GM12874 (cell line): ENCODE measurements around the gene FUBP3.

ENCODE experiments used
- CTCF ChIP-seq: IDR thresholded peaks from 2 replicates; pipeline ENCODE4 v1.5.1; 2011; ENCODE audit warnings: low read depth, mild to moderate bottlenecking, control low read depth, low read length, moderate library complexity; ENCODE audit not compliant: insufficient read depth

Gene FUBP3

GRCh38 chr9:130537346-130538050 lies 41.9 kb upstream of the FUBP3 start:
- TF ChIP-seq CTCF, result no peak

- no peak for TF ChIP-seq CTCF
Observed at GRCh38 chr9:130539420-130540223, 39.8 kb upstream of the FUBP3 start.

GRCh38 chr9:130541533-130541932 lies 37.8 kb upstream of the FUBP3 start:
- no peak for TF ChIP-seq CTCF

- no peak for TF ChIP-seq CTCF
Observed at GRCh38 chr9:130542038-130542437, 37.3 kb upstream of the FUBP3 start.

GRCh38 chr9:130542457-130543228 lies 36.7 kb upstream of the FUBP3 start:
- no peak for TF ChIP-seq CTCF

- no peak for TF ChIP-seq CTCF
Observed at GRCh38 chr9:130543368-130543767, 36.0 kb upstream of the FUBP3 start.

- TF ChIP-seq CTCF, result no peak
Observed at GRCh38 chr9:130543859-130544258, 35.5 kb upstream of the FUBP3 start.
